Endothelial cell of umbilical vein (primary cell): ENCODE measurements around the gene ACBD5.
"Not testable (repeated sequence)": the region's sequence is repeated elsewhere in the genome, so short reads cannot be mapped to it uniquely, and the experiment has no call there.

Experiments used
- CTCF ChIP-seq, 2 donors: IDR thresholded peaks; 1 replicate in 1 of 2; 2 replicates in 1 of 2; pipeline ENCODE4 v1.5.1; 2011; ENCODE audit warnings: low read length in 2 of 2, mild to moderate bottlenecking in 2 of 2, moderate library complexity in 2 of 2, control low read depth in 1 of 2, inconsistent platforms in 1 of 2, low read depth in 1 of 2; ENCODE audit not compliant: insufficient read depth in 1 of 2; ENCODE audit errors: extremely low read depth in 1 of 2
- MAX ChIP-seq: IDR thresholded peaks from 2 replicates; pipeline ENCODE4 v1.6.1; 2011; ENCODE audit not compliant: insufficient read depth, insufficient read length

- TF ChIP-seq MAX; CTCF (IDR thresholded peaks at IDR 0.05; ENCODE audit: extremely low read depth in 1 of 2, insufficient read depth in 1 of 2, low read depth in 1 of 2, low read length in 2 of 2): not testable (repeated sequence)
Measured at GRCh38 chr10:27237531-27237930, 3.1 kb downstream of the ACBD5 start.
